H9 (cell line): ENCODE data around the gene SYT7. TPM values are rescaled to one million over a fixed set of nuclear protein-coding genes. Genes with fewer than 3 reads are reported as not detected.

Experiments used
- DNase-seq: peaks from one replicate; pipeline ENCODE4 v3.0.0-alpha.2; 2017
- H2AFZ ChIP-seq: one replicate; pipeline ENCODE4 v1.6.1; 2013; ENCODE audit warnings: mild to moderate bottlenecking, low read length, control low read depth, moderate library complexity
- H2AK5ac ChIP-seq: 2 replicates; pipeline ENCODE4 v1.6.1; 2013; ENCODE audit warnings: low read length, control low read depth, mixed read lengths; ENCODE audit not compliant: insufficient read length
- H2BK120ac ChIP-seq: one replicate; pipeline ENCODE4 v1.6.1; 2013; ENCODE audit warnings: low read depth, mild to moderate bottlenecking, low read length, control low read depth, inconsistent platforms; ENCODE audit not compliant: poor library complexity, severe bottlenecking
- H2BK12ac ChIP-seq: 2 replicates; pipeline ENCODE4 v1.6.1; 2013; ENCODE audit warnings: low read length, control low read depth, mixed read lengths, low read depth; ENCODE audit not compliant: insufficient read length
- H2BK15ac ChIP-seq: 2 replicates; pipeline ENCODE4 v1.6.1; 2013; ENCODE audit warnings: low read depth, low read length, control low read depth
- H2BK20ac ChIP-seq: one replicate; pipeline ENCODE4 v1.6.1; 2013; ENCODE audit warnings: low read depth, mild to moderate bottlenecking, low read length, control low read depth, inconsistent platforms; ENCODE audit not compliant: poor library complexity, severe bottlenecking
- H2BK5ac ChIP-seq: 2 replicates; pipeline ENCODE4 v1.6.1; 2013; ENCODE audit warnings: low read length, control low read depth, mixed read lengths; ENCODE audit not compliant: insufficient read length
- H3K14ac ChIP-seq: 2 replicates; pipeline ENCODE4 v1.6.1; 2013; ENCODE audit warnings: low read length, control low read depth; ENCODE audit not compliant: insufficient read depth
- H3K18ac ChIP-seq: 2 replicates; pipeline ENCODE4 v1.6.1; 2013; ENCODE audit warnings: low read depth, mild to moderate bottlenecking, mixed read lengths, low read length, control low read depth; ENCODE audit not compliant: insufficient read length
- H3K23ac ChIP-seq: 2 replicates; pipeline ENCODE4 v1.6.1; 2013; ENCODE audit warnings: low read length, control low read depth, mixed read lengths, low read depth; ENCODE audit not compliant: insufficient read length
- H3K23me2 ChIP-seq: 2 replicates; pipeline ENCODE4 v1.6.1; 2013; ENCODE audit warnings: low read depth, mild to moderate bottlenecking, mixed read lengths, low read length, control low read depth; ENCODE audit not compliant: insufficient read length, poor library complexity, severe bottlenecking
- H3K27ac ChIP-seq: 2 replicates; pipeline ENCODE4 v1.5.1; 2013; ENCODE audit warnings: low read length, control low read depth, mixed read lengths, low read depth; ENCODE audit not compliant: insufficient read length
- H3K27me3 ChIP-seq: 2 replicates; pipeline ENCODE4 v1.6.1; 2013; ENCODE audit warnings: low read length, control low read depth, inconsistent platforms; ENCODE audit not compliant: insufficient read depth
- H3K4ac ChIP-seq: 2 replicates; pipeline ENCODE4 v1.6.1; 2013; ENCODE audit warnings: low read depth, mild to moderate bottlenecking, control low read depth, inconsistent platforms, low read length, moderate library complexity
- H3K4me1 ChIP-seq: 2 replicates; pipeline ENCODE4 v1.6.1; 2013; ENCODE audit warnings: low read length, control low read depth, inconsistent platforms; ENCODE audit not compliant: insufficient read depth
- H3K4me2 ChIP-seq: 2 replicates; pipeline ENCODE4 v1.6.1; 2013; ENCODE audit warnings: low read length, control low read depth, mixed read lengths; ENCODE audit not compliant: insufficient read length, insufficient read depth
- H3K56ac ChIP-seq: 2 replicates; pipeline ENCODE4 v1.6.1; 2013; ENCODE audit warnings: low read depth, mild to moderate bottlenecking, mixed read lengths, low read length, control low read depth; ENCODE audit not compliant: insufficient read length
- H3K79me1 ChIP-seq: 2 replicates; pipeline ENCODE4 v1.6.1; 2013; ENCODE audit warnings: low read depth, mild to moderate bottlenecking, moderate library complexity, low read length, control low read depth, inconsistent platforms; ENCODE audit not compliant: insufficient read depth, poor library complexity, severe bottlenecking
- H3K79me2 ChIP-seq: 2 replicates; pipeline ENCODE4 v1.6.1; 2013; ENCODE audit warnings: low read length, control low read depth, inconsistent platforms; ENCODE audit not compliant: insufficient read depth
- H3K9ac ChIP-seq: 2 replicates; pipeline ENCODE4 v1.6.1; 2013; ENCODE audit warnings: low read length, control low read depth, mixed read lengths; ENCODE audit not compliant: insufficient read length; ENCODE audit errors: extremely low read depth
- H3K9me3 ChIP-seq: one replicate; pipeline ENCODE4 v1.6.1; 2013; ENCODE audit warnings: low read depth, low read length, inconsistent platforms; ENCODE audit not compliant: control insufficient read depth
- H3T11ph ChIP-seq: one replicate; pipeline ENCODE4 v1.6.1; 2013; ENCODE audit warnings: mild to moderate bottlenecking, low read length, control low read depth, inconsistent platforms
- H4K20me1 ChIP-seq: one replicate; pipeline ENCODE4 v1.6.1; 2013; ENCODE audit not compliant: control insufficient read depth, insufficient read length, insufficient read depth
- H4K5ac ChIP-seq: 2 replicates; pipeline ENCODE4 v1.6.1; 2013; ENCODE audit warnings: low read depth, mild to moderate bottlenecking, mixed read lengths, low read length, control low read depth; ENCODE audit not compliant: insufficient read length
- H4K8ac ChIP-seq: replicated peaks from 2 replicates; pipeline ENCODE4 v1.6.1; 2013; ENCODE audit warnings: low read length, control low read depth, mixed read lengths, low read depth; ENCODE audit not compliant: insufficient read length
- H4K91ac ChIP-seq: 2 replicates; pipeline ENCODE4 v1.6.1; 2013; ENCODE audit warnings: low read depth, mild to moderate bottlenecking, moderate library complexity, mixed read lengths, low read length, control low read depth; ENCODE audit not compliant: insufficient read length
- H3K27ac Mint-ChIP-seq, 3 experiments: 2 replicates in 2 of 3; 3 replicates in 1 of 3; pipeline ENCODE4 v1.8.0; 2020 to 2021; ENCODE audit warnings: mixed read lengths in 3 of 3, mild to moderate bottlenecking in 1 of 3, moderate library complexity in 1 of 3
- H3K27me3 Mint-ChIP-seq: 2 replicates; pipeline ENCODE4 v1.8.0; 2021; ENCODE audit warnings: low read depth, mild to moderate bottlenecking, moderate library complexity, mixed read lengths
- H3K36me3 Mint-ChIP-seq, 3 experiments: 2 replicates in 2 of 3; 3 replicates in 1 of 3; pipeline ENCODE4 v1.8.0; 2020 to 2021; ENCODE audit warnings: low read depth in 3 of 3, mixed read lengths in 3 of 3; ENCODE audit not compliant: insufficient read depth in 1 of 3
- H3K4me1 Mint-ChIP-seq, 2 experiments: 2 replicates each; pipeline ENCODE4 v1.8.0; 2020; ENCODE audit warnings: mixed read lengths in 2 of 2
- H3K4me3 Mint-ChIP-seq, 2 experiments: 2 replicates in 1 of 2; 3 replicates in 1 of 2; pipeline ENCODE4 v1.8.0; 2020 to 2021; ENCODE audit warnings: mild to moderate bottlenecking in 2 of 2, mixed read lengths in 2 of 2, moderate library complexity in 1 of 2
- H3K9me3 Mint-ChIP-seq, 2 experiments: 2 replicates in 1 of 2; 3 replicates in 1 of 2; pipeline ENCODE4 v1.8.0; 2020; ENCODE audit warnings: mild to moderate bottlenecking in 2 of 2, mixed read lengths in 2 of 2, moderate library complexity in 1 of 2
- WGBS: extraction: QIAGEN DNeasy Blood & Tissue Kit; methylation state at CpG from one replicate; pipeline ENCODE4 v1.1.7; 2013; ENCODE audit warnings: missing lambda C conversion rate, low lambda C conversion rate, mixed read lengths; ENCODE audit not compliant: insufficient read length; ENCODE audit errors: extremely low coverage; 5-methylcytosine and 5-hydroxymethylcytosine counted together
- total RNA-seq: library from RNA; stranded (reverse); gene quantifications from 2 replicates; pipeline ENCODE4 v1.2.1, GENCODE V29; 2021
- TF ChIP-seq, protein P1 (sequence below): fragments of 200-600 bp; sonication (generic); conservative IDR thresholded peaks from 3 replicates; pipeline ENCODE4 v1.8.0; 2021; ENCODE audit warnings: antibody characterized with exemption, mild to moderate bottlenecking

The SYT7 gene
- total RNA-seq, 1 experiment from 2014 or later, result 8.8 TPM

DNA sequence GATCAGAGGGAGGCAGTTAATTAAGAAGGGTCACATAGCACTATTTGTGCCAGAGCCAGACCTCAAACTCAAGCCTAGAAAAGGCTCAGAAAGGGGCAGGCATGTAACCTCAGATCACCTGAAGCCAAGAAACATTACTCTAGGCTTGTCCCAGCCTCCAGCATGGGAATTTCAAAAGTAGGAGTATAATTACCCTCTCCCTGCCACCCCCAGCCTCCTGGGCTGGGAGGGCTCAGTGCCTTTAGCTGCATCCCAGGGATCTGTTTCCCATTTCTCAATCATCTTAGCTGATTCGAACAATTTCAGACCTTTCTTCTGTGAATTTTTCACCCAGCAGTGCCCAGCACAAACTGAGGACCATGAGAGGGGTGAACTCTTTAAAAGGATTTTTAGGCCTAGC, 105.4 kb downstream of the SYT7 start:
- no peak overlapping the region for H3K27ac Mint-ChIP-seq

More for the DNA sequence above, 105.4 kb downstream of the SYT7 start:
- Histone ChIP-seq H2BK20ac (no peak overlapping the region), H3K4me1 (no peaks in the 10 kb centered on the region), H3K9me3 (no peaks in the 10 kb centered on the region), H4K20me1 (no peaks in the 10 kb centered on the region), H2AK5ac (no peak overlapping the region), H2BK120ac (no peak overlapping the region), H3K23me2 (no peaks in the 10 kb centered on the region), H2BK5ac (no peak overlapping the region), H3T11ph (no peak overlapping the region), H3K27me3 (no peaks in the 10 kb centered on the region), H3K56ac (no peak overlapping the region), H3K79me2 (no peaks in the 10 kb centered on the region), H3K79me1 (no peaks in the 10 kb centered on the region), H2BK15ac (no peak overlapping the region), H4K91ac (no peak overlapping the region), H3K18ac (no peak overlapping the region), H3K27ac (no peak overlapping the region), H2BK12ac (no peak overlapping the region), H3K4me2 (no peak overlapping the region), H3K9ac (no peak overlapping the region), H2AFZ (no peak overlapping the region), H3K23ac (no peak overlapping the region), H3K4ac (no peak overlapping the region), H3K14ac (no peak overlapping the region), H4K8ac (no peak overlapping the region), H4K5ac (no peak overlapping the region)
- no peak for DNase-seq
- H3K4me3 Mint-ChIP-seq, result no peak overlapping the region
- TF ChIP-seq, protein P1, sequence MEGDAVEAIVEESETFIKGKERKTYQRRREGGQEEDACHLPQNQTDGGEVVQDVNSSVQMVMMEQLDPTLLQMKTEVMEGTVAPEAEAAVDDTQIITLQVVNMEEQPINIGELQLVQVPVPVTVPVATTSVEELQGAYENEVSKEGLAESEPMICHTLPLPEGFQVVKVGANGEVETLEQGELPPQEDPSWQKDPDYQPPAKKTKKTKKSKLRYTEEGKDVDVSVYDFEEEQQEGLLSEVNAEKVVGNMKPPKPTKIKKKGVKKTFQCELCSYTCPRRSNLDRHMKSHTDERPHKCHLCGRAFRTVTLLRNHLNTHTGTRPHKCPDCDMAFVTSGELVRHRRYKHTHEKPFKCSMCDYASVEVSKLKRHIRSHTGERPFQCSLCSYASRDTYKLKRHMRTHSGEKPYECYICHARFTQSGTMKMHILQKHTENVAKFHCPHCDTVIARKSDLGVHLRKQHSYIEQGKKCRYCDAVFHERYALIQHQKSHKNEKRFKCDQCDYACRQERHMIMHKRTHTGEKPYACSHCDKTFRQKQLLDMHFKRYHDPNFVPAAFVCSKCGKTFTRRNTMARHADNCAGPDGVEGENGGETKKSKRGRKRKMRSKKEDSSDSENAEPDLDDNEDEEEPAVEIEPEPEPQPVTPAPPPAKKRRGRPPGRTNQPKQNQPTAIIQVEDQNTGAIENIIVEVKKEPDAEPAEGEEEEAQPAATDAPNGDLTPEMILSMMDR, result no peak
- no CpG with 5 or more reads among the region's 1 CpG for WGBS
- no peaks in the 10 kb centered on the region for H3K9me3 Mint-ChIP-seq
- H3K27me3 Mint-ChIP-seq, result peaks cover 2% of the 10 kb centered on the region; the same call in 1 of the 2 replicates
- peaks cover 5 to 13% of the 10 kb centered on the region in 2 experiments for H3K4me1 Mint-ChIP-seq
- peaks cover 0 to 9% (median 2%) of the 10 kb centered on the region in 3 experiments; a peak in 3 of 7 replicates for H3K36me3 Mint-ChIP-seq
